GM23248 (cell line): ENCODE results near the gene ERVV-1.

Experiments
- EZH2 ChIP-seq: fragments of 200-600 bp; sonication (generic); IDR thresholded peaks from 2 replicates; pipeline ENCODE4 v1.6.1; 2018; ENCODE audit warnings: antibody characterized with exemption, mild to moderate bottlenecking; ENCODE audit not compliant: insufficient read depth, poor library complexity, severe bottlenecking
- EZH2phosphoT487 ChIP-seq: fragments of 200-600 bp; sonication (generic); IDR thresholded peaks from 2 replicates; pipeline ENCODE4 v1.6.1; 2018; ENCODE audit warnings: antibody characterized with exemption, moderate library complexity, mild to moderate bottlenecking, low read depth; ENCODE audit not compliant: insufficient read depth

GRCh38 chr19:52995711-52996110 is 18.0 kb upstream of the ERVV-1 start:
- TF ChIP-seq EZH2, result no peak
- TF ChIP-seq EZH2phosphoT487, result no peak
